MM.1S (cell line): Measurements from ENCODE around the gene PERM1.

Experiments
- DNase-seq: peaks from one replicate; pipeline ENCODE4 v3.0.0-alpha.2; 2015
- H2AFZ ChIP-seq: fragments of 300-600 bp; sonication (generic); 2 replicates; pipeline ENCODE4 v1.6.0; 2016; ENCODE audit warnings: antibody characterized with exemption, low read length
- H3F3A ChIP-seq: fragments of 300-600 bp; sonication (generic); 2 replicates; pipeline ENCODE4 v1.6.1; 2016; ENCODE audit warnings: mild to moderate bottlenecking, antibody characterized with exemption, low read length, moderate library complexity, mixed read lengths; ENCODE audit not compliant: insufficient read depth
- H3K27ac ChIP-seq: fragments of 300-600 bp; sonication (generic); 2 replicates; pipeline ENCODE4 v1.5.1; 2016; ENCODE audit warnings: mild to moderate bottlenecking, low read length
- H3K27me3 ChIP-seq: fragments of 300-600 bp; sonication (generic); replicated peaks from 2 replicates; pipeline ENCODE4 v1.6.0; 2016; ENCODE audit warnings: low read length; ENCODE audit not compliant: insufficient read depth
- H3K36me3 ChIP-seq: fragments of 300-600 bp; sonication (generic); replicated peaks from 2 replicates; pipeline ENCODE4 v1.6.1; 2016; ENCODE audit warnings: mild to moderate bottlenecking, low read length, mixed read lengths; ENCODE audit not compliant: insufficient read depth
- H3K4me1 ChIP-seq: fragments of 300-600 bp; sonication (generic); 2 replicates; pipeline ENCODE4 v1.6.1; 2016; ENCODE audit warnings: low read length, mixed read lengths
- H3K4me2 ChIP-seq: fragments of 300-600 bp; sonication (generic); 2 replicates; pipeline ENCODE4 v1.6.0; 2016; ENCODE audit warnings: low read depth, low read length
- H3K4me3 ChIP-seq: fragments of 300-600 bp; sonication (generic); 2 replicates; pipeline ENCODE4 v1.5.1; 2016; ENCODE audit warnings: low read length, mixed read lengths
- H3K79me2 ChIP-seq: fragments of 300-600 bp; sonication (generic); 2 replicates; pipeline ENCODE4 v1.6.1; 2016; ENCODE audit warnings: mixed run types, low read length, mixed read lengths
- H3K9ac ChIP-seq: fragments of 300-600 bp; sonication (generic); 2 replicates; pipeline ENCODE4 v1.6.1; 2016; ENCODE audit warnings: low read length, mixed read lengths
- H3K9me2 ChIP-seq: fragments of 300-600 bp; sonication (generic); replicated peaks from 2 replicates; pipeline ENCODE4 v1.6.1; 2016; ENCODE audit warnings: mild to moderate bottlenecking, low read length, mixed read lengths; ENCODE audit not compliant: insufficient read depth
- H3K9me3 ChIP-seq: fragments of 300-600 bp; sonication (generic); replicated peaks from 2 replicates; pipeline ENCODE4 v1.6.1; 2016; ENCODE audit warnings: mild to moderate bottlenecking, low read length, mixed read lengths; ENCODE audit not compliant: insufficient read depth
- H4K20me1 ChIP-seq: fragments of 300-600 bp; sonication (generic); 2 replicates; pipeline ENCODE4 v1.6.1; 2016; ENCODE audit warnings: mild to moderate bottlenecking, low read length, moderate library complexity, mixed read lengths; ENCODE audit not compliant: insufficient read depth
- EZH2 ChIP-seq: fragments of 300-600 bp; sonication (generic); optimal IDR thresholded peaks from 2 replicates; pipeline ENCODE3; 2017; ENCODE audit warnings: low read depth, mild to moderate bottlenecking, antibody characterized with exemption, low read length, mixed read lengths
- EZH2phosphoT487 ChIP-seq: fragments of 300-600 bp; sonication (generic); IDR thresholded peaks from 2 replicates; pipeline ENCODE4 v1.6.1; 2018; ENCODE audit warnings: antibody characterized with exemption, low read length
- TF ChIP-seq, protein P1 (sequence below): fragments of 300-600 bp; sonication (generic); IDR thresholded peaks from 2 replicates; pipeline ENCODE4 v1.5.1; 2016; ENCODE audit warnings: antibody characterized with exemption, low read length, mixed read lengths

Gene PERM1

DNA sequence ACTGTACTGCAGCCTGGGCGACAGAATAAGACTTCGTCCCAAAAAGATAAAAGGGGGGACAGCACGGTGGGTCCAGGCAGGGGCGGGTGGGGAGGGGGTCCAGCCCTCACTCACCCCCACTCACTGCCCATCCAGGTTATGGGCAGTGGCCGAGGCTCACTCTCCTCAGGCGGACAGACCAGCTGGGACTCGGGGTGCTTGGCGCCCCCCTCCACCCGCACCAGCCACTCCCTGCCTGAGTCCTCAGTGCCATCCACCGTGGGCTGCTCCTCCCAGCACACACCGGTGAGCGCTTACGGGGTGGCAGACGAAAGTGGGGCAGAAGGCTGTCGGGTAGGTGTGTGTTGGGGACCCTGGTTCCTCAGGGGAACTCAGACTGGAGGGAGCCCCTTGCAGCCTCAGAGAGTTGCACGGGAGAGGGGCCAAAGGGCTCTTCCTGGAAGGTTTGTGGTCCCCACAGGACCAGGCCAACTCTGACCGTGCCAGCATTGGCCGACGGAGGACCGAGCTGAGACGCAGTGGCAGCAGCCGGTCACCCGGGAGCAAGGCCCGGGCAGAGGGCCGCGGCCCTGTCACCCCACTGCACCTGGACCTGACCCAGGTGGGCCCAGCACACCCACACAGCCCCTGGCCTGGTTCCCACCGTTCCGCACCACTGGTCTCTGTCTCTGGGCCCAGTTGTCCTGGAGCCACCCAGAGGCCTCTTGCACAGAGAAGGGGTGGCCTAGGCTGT, 9.0 kb downstream of the PERM1 start:
- H3K4me3 ChIP-seq: no peak overlapping the region
- H3K9me2 ChIP-seq: no peaks in the 10 kb centered on the region
- no peaks in the 10 kb centered on the region for H4K20me1 ChIP-seq
- H3K9me3 ChIP-seq: no peaks in the 10 kb centered on the region
- no peak overlapping the region for H2AFZ ChIP-seq
- no peak for DNase-seq
- H3K9ac ChIP-seq: no peak overlapping the region
- no peak overlapping the region for H3K4me2 ChIP-seq
- no peaks in the 10 kb centered on the region for H3F3A ChIP-seq
- no peaks in the 10 kb centered on the region for H3K4me1 ChIP-seq
- peaks cover 13% of the 10 kb centered on the region; the same call in 1 of the 2 replicates for H3K27me3 ChIP-seq
- H3K79me2 ChIP-seq: no peaks in the 10 kb centered on the region
- H3K36me3 ChIP-seq: no peaks in the 10 kb centered on the region
- no peak for TF ChIP-seq EZH2phosphoT487
- no peak overlapping the region for H3K27ac ChIP-seq

DNA sequence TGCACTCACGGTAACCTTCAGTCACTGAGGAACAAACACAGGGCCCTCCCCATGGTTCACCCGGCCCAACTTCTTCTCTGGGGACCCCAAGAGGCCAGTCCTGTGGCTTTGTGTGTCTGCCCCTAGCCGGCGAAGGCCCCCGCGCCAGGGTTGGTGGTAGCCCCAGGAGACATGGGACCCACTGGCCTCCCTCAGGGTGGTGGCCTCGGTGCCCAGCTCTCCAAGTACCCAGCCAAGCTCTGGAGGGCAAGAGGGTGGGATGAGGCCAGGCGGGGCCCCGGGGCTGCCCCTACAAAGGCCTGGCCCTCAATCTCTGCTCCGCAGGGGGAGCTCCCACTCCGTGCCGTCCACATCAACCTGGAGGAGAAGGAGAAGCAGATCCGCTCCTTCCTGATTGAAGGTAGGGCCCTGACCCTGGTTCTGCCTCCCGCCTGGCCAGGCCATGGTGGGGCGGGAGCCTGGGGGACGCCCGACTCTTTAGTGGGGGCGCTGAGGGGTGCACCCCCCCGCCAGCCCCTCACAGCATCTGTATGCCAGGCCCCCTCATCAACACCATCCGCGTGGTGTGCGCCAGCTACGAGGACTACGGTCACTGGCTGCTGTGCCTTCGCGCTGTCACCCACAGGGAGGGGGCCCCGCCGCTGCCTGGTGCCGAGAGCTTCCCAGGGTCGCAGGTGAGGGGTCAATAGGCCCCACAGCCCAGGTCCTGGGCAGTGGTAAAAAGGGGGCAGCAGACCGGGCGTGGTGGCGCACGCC, 10.0 kb downstream of the PERM1 start:
- H3F3A ChIP-seq: no peaks in the 10 kb centered on the region
- peaks cover 2% of the 10 kb centered on the region; the same call in 1 of the 2 replicates for H3K4me1 ChIP-seq
- no peaks in the 10 kb centered on the region for H3K9me2 ChIP-seq
- no peak overlapping the region for H2AFZ ChIP-seq
- H3K79me2 ChIP-seq: no peaks in the 10 kb centered on the region
- TF ChIP-seq, protein P1, sequence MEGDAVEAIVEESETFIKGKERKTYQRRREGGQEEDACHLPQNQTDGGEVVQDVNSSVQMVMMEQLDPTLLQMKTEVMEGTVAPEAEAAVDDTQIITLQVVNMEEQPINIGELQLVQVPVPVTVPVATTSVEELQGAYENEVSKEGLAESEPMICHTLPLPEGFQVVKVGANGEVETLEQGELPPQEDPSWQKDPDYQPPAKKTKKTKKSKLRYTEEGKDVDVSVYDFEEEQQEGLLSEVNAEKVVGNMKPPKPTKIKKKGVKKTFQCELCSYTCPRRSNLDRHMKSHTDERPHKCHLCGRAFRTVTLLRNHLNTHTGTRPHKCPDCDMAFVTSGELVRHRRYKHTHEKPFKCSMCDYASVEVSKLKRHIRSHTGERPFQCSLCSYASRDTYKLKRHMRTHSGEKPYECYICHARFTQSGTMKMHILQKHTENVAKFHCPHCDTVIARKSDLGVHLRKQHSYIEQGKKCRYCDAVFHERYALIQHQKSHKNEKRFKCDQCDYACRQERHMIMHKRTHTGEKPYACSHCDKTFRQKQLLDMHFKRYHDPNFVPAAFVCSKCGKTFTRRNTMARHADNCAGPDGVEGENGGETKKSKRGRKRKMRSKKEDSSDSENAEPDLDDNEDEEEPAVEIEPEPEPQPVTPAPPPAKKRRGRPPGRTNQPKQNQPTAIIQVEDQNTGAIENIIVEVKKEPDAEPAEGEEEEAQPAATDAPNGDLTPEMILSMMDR: no peak
- no peak for TF ChIP-seq EZH2
- no peak for TF ChIP-seq EZH2phosphoT487
- no peak overlapping the region for H3K4me2 ChIP-seq
- no peak overlapping the region for H3K4me3 ChIP-seq
- H3K36me3 ChIP-seq: no peaks in the 10 kb centered on the region
- no peak for DNase-seq
- H3K9ac ChIP-seq: no peak overlapping the region
- H3K27ac ChIP-seq: no peak overlapping the region
- peaks cover 13% of the 10 kb centered on the region; the same call in 1 of the 2 replicates for H3K27me3 ChIP-seq
- no peaks in the 10 kb centered on the region for H3K9me3 ChIP-seq
- H4K20me1 ChIP-seq: no peaks in the 10 kb centered on the region

DNA sequence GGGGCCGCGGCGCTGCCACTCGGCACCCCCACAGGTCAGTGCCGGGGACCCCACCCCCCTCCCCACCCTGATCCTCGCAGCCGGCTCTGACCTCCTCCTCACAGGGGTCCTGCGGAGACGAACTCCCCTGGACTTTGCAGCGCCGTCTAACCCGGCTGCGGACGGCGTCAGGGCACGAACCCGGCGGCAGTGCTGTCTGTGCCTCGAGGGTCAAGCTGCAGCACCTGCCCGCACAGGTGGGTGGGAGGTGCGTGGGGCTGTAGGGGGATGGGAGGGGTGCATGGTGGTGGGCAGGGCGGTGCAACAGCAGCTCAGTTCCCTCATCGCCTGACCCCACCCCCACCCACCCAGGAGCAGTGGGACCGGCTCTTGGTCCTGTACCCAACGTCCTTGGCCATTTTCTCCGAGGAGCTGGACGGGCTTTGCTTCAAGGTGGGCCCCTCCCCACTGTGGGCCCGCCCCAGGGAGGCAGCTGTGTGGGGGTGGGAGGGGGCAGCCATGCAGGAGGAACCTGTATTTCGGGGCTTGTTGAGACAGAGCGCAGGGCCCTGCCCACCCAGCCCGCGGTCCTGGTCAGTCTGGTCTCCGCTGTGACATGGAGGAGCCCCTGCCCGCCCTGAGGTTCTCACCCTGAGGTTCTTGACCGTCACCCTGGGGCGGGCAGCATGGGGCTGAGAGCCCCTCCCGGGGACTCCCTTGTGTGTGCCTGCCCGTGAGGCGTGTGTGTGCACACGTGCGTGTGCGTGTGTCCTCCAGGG, 10.7 kb downstream of the PERM1 start:
- Histone ChIP-seq H3K4me3 (no peak overlapping the region), H3K27me3 (peaks cover 13% of the 10 kb centered on the region; the same call in 1 of the 2 replicates), H3K4me2 (no peak overlapping the region), H3F3A (peaks cover 4% of the 10 kb centered on the region; the same call in 1 of the 2 replicates), H3K9me3 (no peaks in the 10 kb centered on the region), H3K36me3 (no peaks in the 10 kb centered on the region), H3K4me1 (peaks cover 3% of the 10 kb centered on the region), H3K27ac (no peak overlapping the region), H2AFZ (no peak overlapping the region), H4K20me1 (no peaks in the 10 kb centered on the region), H3K79me2 (no peaks in the 10 kb centered on the region), H3K9me2 (no peaks in the 10 kb centered on the region), H3K9ac (no peak overlapping the region)
- TF ChIP-seq, protein P1: no peak
- TF ChIP-seq EZH2: no peak
- no peak for TF ChIP-seq EZH2phosphoT487
- no peak for DNase-seq
